GM19324 (cell line): ENCODE results near the gene CDK6.

Source experiments
- ATAC-seq: cut with Tn5 transposase; IDR thresholded peaks from one replicate; pipeline ENCODE4 v1.9.1; 2021; ENCODE audit warnings: mild to moderate bottlenecking, moderate library complexity; ENCODE audit not compliant: unreplicated experiment, low FRiP score

CDK6 gene

GRCh38 chr7:92848441-92848840, 12.1 kb upstream of the CDK6 start:
- ATAC-seq = no peak

- ATAC-seq = no peak
These were observed 10.9 kb upstream of the CDK6 start for GRCh38 chr7:92847305-92847704.

GRCh38 chr7:92845736-92846135, 9.4 kb upstream of the CDK6 start:
- ATAC-seq = no peak

- no peak for ATAC-seq
These were observed 7.4 kb upstream of the CDK6 start for GRCh38 chr7:92843781-92844180.

GRCh38 chr7:92843034-92843760, 6.8 kb upstream of the CDK6 start:
- ATAC-seq = no peak

- no peak for ATAC-seq
These were observed 4.8 kb upstream of the CDK6 start for GRCh38 chr7:92841192-92841591.

- no peak for ATAC-seq
These were observed 3.9 kb upstream of the CDK6 start for GRCh38 chr7:92840316-92840715.

GRCh38 chr7:92839901-92840300, 3.5 kb upstream of the CDK6 start:
- ATAC-seq = no peak

- ATAC-seq = no peak
These were observed 2.6 kb upstream of the CDK6 start for GRCh38 chr7:92838934-92839333.

GRCh38 chr7:92837000-92837749, 802 bp upstream of the CDK6 start:
- no peak for ATAC-seq

GRCh38 chr7:92835851-92836488, 403 bp downstream of the CDK6 start:
- no peak for ATAC-seq

- no peak for ATAC-seq
These were observed 1.0 kb downstream of the CDK6 start for GRCh38 chr7:92835261-92835850.

- ATAC-seq = no peak
These were observed 1.7 kb downstream of the CDK6 start for GRCh38 chr7:92834507-92835260.

GRCh38 chr7:92833766-92834506, 2.4 kb downstream of the CDK6 start:
- peak; percentile 48 for ATAC-seq

- peak; percentile 62 for ATAC-seq
These were observed 3.2 kb downstream of the CDK6 start for GRCh38 chr7:92833024-92833765.

- ATAC-seq = peak; percentile 1
These were observed 3.8 kb downstream of the CDK6 start for GRCh38 chr7:92832534-92833023.

GRCh38 chr7:92831716-92832533, 4.4 kb downstream of the CDK6 start:
- no peak for ATAC-seq

- ATAC-seq = no peak
These were observed 5.8 kb downstream of the CDK6 start for GRCh38 chr7:92830532-92831110.
